Ascending aorta (tissue), 2 donors: ENCODE data around the gene LRRC38. TPM values are rescaled to one million over a fixed set of nuclear protein-coding genes. Genes with fewer than 3 reads are reported as not detected.

ENCODE experiments used
- DNase-seq, 2 donors: peaks; one replicate each; pipeline ENCODE4 v3.0.0-alpha.2; 2019; ENCODE audit warnings: low spot score in 2 of 2
- H3K27ac ChIP-seq, 2 donors: fragments of 200-600 bp; sonication (generic); one replicate each; pipeline ENCODE4 v1.5.1; 2016 to 2017; ENCODE audit warnings: mild to moderate bottlenecking in 1 of 2
- H3K27me3 ChIP-seq: fragments of 200-600 bp; sonication (generic); one replicate; pipeline ENCODE4 v1.5.1; 2017
- H3K36me3 ChIP-seq, 2 donors: fragments of 200-600 bp; sonication (generic); one replicate each; pipeline ENCODE4 v1.5.1; 2016
- H3K4me1 ChIP-seq, 2 donors: fragments of 200-600 bp; sonication (generic); one replicate each; pipeline ENCODE4 v1.5.1; 2016 to 2017; ENCODE audit warnings: mild to moderate bottlenecking in 1 of 2
- H3K4me3 ChIP-seq, 2 donors: fragments of 200-600 bp; sonication (generic); one replicate each; pipeline ENCODE4 v1.5.1; 2016 to 2017; ENCODE audit warnings: mild to moderate bottlenecking in 1 of 2
- H3K9me3 ChIP-seq, 2 donors: fragments of 200-600 bp; sonication (generic); one replicate each; pipeline ENCODE4 v1.5.1; 2016
- CTCF ChIP-seq, 3 experiments: fragments of 200-600 bp in 2 of 3; fragments of 450-650 bp in 1 of 3; sonication (generic) in 2 of 3; IDR thresholded peaks; one replicate each; pipeline ENCODE4 v1.5.1; 2016 to 2019; ENCODE audit warnings: antibody characterized with exemption in 3 of 3, mild to moderate bottlenecking in 1 of 3, moderate library complexity in 1 of 3
- intact Hi-C: fragments of 100-400 bp; cut with DNase I; formaldehyde crosslinking; loops from one replicate; pipeline ENCODE4 v1.15.1; 2023
- total RNA-seq: library from RNA; depleted of rRNA; stranded (reverse); fragments of >200 nt; gene quantifications from one replicate; pipeline ENCODE4 v1.1.0, GENCODE V29; 2016

Gene LRRC38
- total RNA-seq, 1 donor from 2014 or later: not detected

- Histone ChIP-seq H3K36me3 (no peaks in the 10 kb centered on the region), H3K27ac (no peak overlapping the region), H3K27me3 (no peaks in the 10 kb centered on the region), H3K4me3 (no peak overlapping the region), H3K4me1 (no peaks in the 10 kb centered on the region), H3K9me3 (no peaks in the 10 kb centered on the region)
- peak in 1 of 2 donors; percentile 31 for DNase-seq
- intact Hi-C loops: no loop called here
- TF ChIP-seq CTCF (IDR thresholded peaks at IDR 0.05): no peak
Measured at GRCh38 chr1:13549521-13549920, 35.7 kb upstream of the LRRC38 start.

- Histone ChIP-seq H3K9me3 (no peaks in the 10 kb centered on the region), H3K36me3 (no peaks in the 10 kb centered on the region), H3K4me1 (no peaks in the 10 kb centered on the region), H3K27ac (no peak overlapping the region), H3K4me3 (no peak overlapping the region), H3K27me3 (no peaks in the 10 kb centered on the region)
- no peak for TF ChIP-seq CTCF (IDR thresholded peaks at IDR 0.05)
- DNase-seq: peak in 1 of 2 donors; percentile 19
- intact Hi-C loops: no loop called here
Measured at GRCh38 chr1:13549021-13549420, 35.2 kb upstream of the LRRC38 start.

GRCh38 chr1:13548281-13548680, 34.5 kb upstream of the LRRC38 start:
- no peaks in the 10 kb centered on the region for H3K27me3 ChIP-seq
- DNase-seq: peak in 1 of 2 donors; percentile 30
- no peaks in the 10 kb centered on the region for H3K9me3 ChIP-seq
- peaks cover 0 to 2% of the 10 kb centered on the region in 2 donors for H3K4me1 ChIP-seq
- intact Hi-C loops: no loop called here
- H3K36me3 ChIP-seq: no peaks in the 10 kb centered on the region
- no peak overlapping the region for H3K4me3 ChIP-seq
- no peak for TF ChIP-seq CTCF (IDR thresholded peaks at IDR 0.05)
- H3K27ac ChIP-seq: no peak overlapping the region

GRCh38 chr1:13546791-13547190, 33.0 kb upstream of the LRRC38 start:
- no peak for TF ChIP-seq CTCF (IDR thresholded peaks at IDR 0.05)
- Histone ChIP-seq H3K27me3 (no peaks in the 10 kb centered on the region), H3K27ac (no peak overlapping the region)

GRCh38 chr1:13544221-13544556, 30.4 kb upstream of the LRRC38 start:
- Histone ChIP-seq H3K36me3 (no peaks in the 10 kb centered on the region), H3K27ac (no peak overlapping the region), H3K9me3 (no peaks in the 10 kb centered on the region), H3K27me3 (no peaks in the 10 kb centered on the region), H3K4me3 (peak overlapping the region in 1 of 2 donors; percentile 7), H3K4me1 (peaks cover 0 to 2% of the 10 kb centered on the region in 2 donors)
- intact Hi-C loops: no loop called here
- DNase-seq: no peak
- TF ChIP-seq CTCF (IDR thresholded peaks at IDR 0.05): no peak

More at GRCh38 chr1:13546791-13547190, 33.0 kb upstream of the LRRC38 start:
- DNase-seq: peak in 1 of 2 donors; percentile 33
- no peaks in the 10 kb centered on the region for H3K36me3 ChIP-seq
- peaks cover 0 to 2% of the 10 kb centered on the region in 2 donors for H3K4me1 ChIP-seq
- no peaks in the 10 kb centered on the region for H3K9me3 ChIP-seq
- intact Hi-C loops: no loop called here
- H3K4me3 ChIP-seq: no peak overlapping the region
